Subcutaneous abdominal adipose tissue (tissue), 5 donors: ENCODE measurements around the gene HOXB3.
"Not testable (repeated sequence)": the region's sequence is repeated elsewhere in the genome, so short reads cannot be mapped to it uniquely, and the experiment has no call there.

ENCODE experiments used
- H3K27ac ChIP-seq: one replicate; pipeline ENCODE4 v1.7.0; 2013; ENCODE audit warnings: low read depth, mild to moderate bottlenecking, inconsistent platforms, low read length, moderate library complexity
- H3K27me3 ChIP-seq, 5 donors: one replicate each; pipeline ENCODE4 v1.7.0; 2013; ENCODE audit warnings: low read length in 5 of 5, inconsistent platforms in 1 of 5; ENCODE audit not compliant: control insufficient read depth in 5 of 5, insufficient read depth in 4 of 5
- H3K36me3 ChIP-seq, 5 donors: one replicate each; pipeline ENCODE4 v1.7.0; 2013; ENCODE audit warnings: low read length in 5 of 5; ENCODE audit not compliant: control insufficient read depth in 5 of 5, insufficient read depth in 5 of 5
- H3K4me1 ChIP-seq, 5 donors: one replicate each; pipeline ENCODE4 v1.7.0; 2013; ENCODE audit warnings: low read length in 5 of 5, mild to moderate bottlenecking in 3 of 5, moderate library complexity in 1 of 5; ENCODE audit not compliant: control insufficient read depth in 5 of 5, insufficient read depth in 5 of 5
- H3K4me3 ChIP-seq, 5 donors: one replicate each; pipeline ENCODE4 v1.7.0; 2013; ENCODE audit warnings: low read length in 5 of 5, low read depth in 1 of 5
- H3K9ac ChIP-seq, 5 donors: one replicate each; pipeline ENCODE4 v1.7.0; 2013; ENCODE audit warnings: low read length in 5 of 5, mild to moderate bottlenecking in 4 of 5, moderate library complexity in 3 of 5
- H3K9me3 ChIP-seq, 5 donors: one replicate each; pipeline ENCODE4 v1.7.0; 2013; ENCODE audit warnings: low read length in 5 of 5; ENCODE audit not compliant: control insufficient read depth in 5 of 5
- donor health status: healthy.
- donor health status: healthy.
- donor health status: healthy.
- donor health status: healthy.
- donor health status: healthy.

HOXB3 gene

DNA sequence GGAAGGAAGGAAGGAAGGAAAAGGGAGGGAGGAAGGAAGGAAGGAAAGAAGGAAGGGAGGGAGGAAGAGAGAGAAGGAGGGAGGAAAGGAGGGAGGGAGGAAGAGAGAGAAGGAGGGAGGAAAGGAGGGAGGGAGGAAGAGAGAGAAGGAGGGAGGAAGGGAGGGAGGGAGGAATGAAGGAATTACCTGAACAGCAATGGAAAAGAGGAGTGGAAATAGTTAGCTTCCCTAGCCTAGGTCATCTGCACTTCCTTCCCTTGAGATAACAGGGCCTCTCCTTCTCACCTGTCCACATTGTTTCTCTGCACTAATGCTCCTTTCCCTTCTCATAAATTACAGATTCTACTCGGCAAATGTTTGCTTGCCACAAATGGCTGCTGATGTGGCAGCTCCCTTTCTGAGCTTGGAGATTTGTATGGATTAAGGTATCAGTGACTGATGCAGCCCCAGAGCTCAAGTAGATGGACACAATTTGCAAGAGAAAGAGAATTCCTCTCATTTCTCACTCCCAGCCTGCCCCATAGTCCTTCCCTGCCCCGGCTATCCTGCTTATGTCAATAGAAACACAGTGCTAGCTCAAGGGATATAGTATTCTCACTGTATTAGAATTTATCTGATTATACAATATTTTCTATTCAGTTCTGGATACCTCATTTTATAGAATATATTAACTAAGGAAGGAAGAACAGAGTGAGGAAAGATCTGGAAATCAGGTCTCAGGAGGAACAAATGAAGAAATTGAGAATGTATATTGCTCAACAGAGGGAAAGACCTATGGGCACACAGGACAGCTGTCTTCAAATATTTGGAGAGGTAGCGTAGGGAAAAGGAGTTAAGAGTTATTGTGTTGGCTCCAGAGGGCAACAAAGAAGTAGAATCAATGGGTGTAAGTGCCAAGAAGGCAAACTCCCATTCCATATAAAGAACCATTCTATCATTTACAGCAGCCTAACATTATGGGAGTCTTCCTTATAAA lies 73.8 kb downstream of the HOXB3 start:
- Histone ChIP-seq H3K4me3 (no peak overlapping the region), H3K4me1 (no peaks in the 10 kb centered on the region), H3K27me3 (peaks cover 0 to 7% (median 2%) of the 10 kb centered on the region in 5 donors), H3K9ac (no peak overlapping the region), H3K27ac (no peak overlapping the region), H3K9me3 (no peaks in the 10 kb centered on the region), H3K36me3 (no peaks in the 10 kb centered on the region)

- Histone ChIP-seq H3K27me3 (peaks cover 0 to 7% (median 0%) of the 10 kb centered on the region in 5 donors), H3K9me3 (no peaks in the 10 kb centered on the region), H3K4me3 (no peak overlapping the region), H3K9ac (no peak overlapping the region), H3K4me1 (peaks cover 0 to 2% (median 0%) of the 10 kb centered on the region in 5 donors), H3K27ac (no peak overlapping the region), H3K36me3 (no peaks in the 10 kb centered on the region)
Observed at GRCh38 chr17:48514477-48514876, 75.6 kb downstream of the HOXB3 start.

DNA sequence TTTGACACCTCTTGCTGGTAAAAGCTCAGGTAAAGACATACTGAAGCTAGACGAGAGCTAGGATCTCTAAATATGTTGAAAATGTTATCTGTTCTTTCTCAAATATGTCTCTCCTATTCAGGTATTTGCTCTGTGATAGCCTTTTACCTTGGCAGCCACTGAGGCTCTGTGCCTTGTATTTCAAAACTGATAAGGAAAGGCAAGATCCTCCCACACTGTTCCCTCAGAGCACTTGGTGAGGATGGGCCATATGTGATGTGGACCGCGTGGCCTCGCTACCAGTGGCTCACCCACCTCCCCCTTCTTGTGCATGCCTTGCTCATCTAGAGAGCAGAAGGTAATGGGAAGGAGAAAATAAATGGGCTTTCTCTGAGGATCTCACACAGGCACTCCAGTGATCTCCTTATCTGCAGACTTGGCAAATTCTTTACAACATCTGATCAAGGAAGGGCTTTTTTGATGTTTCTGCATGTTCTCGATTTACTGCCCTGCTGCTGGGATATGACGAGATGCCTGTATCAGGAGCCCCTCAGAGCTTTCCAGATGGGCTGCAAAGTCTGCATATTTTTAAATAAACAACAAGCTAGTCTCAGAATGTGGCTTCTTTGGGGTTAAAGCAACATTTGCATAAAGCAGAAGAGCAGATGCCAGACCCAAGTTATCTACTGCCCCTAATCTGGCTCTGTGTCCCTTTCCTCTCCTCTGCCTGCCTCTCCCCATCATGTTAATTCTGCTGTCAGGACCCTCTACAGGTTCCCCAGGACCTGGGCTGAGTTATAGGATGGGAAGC lies 76.2 kb downstream of the HOXB3 start:
- H3K27ac ChIP-seq, result no peak overlapping the region
- no peak overlapping the region for H3K9ac ChIP-seq
- H3K27me3 ChIP-seq, result peaks cover 0 to 7% (median 0%) of the 10 kb centered on the region in 5 donors
- peaks cover 0 to 2% (median 0%) of the 10 kb centered on the region in 5 donors for H3K4me1 ChIP-seq
- H3K36me3 ChIP-seq, result no peaks in the 10 kb centered on the region
- H3K9me3 ChIP-seq, result no peaks in the 10 kb centered on the region
- no peak overlapping the region for H3K4me3 ChIP-seq

- no peaks in the 10 kb centered on the region for H3K9me3 ChIP-seq
- H3K4me3 ChIP-seq, result no peak overlapping the region
- H3K27me3 ChIP-seq, result peaks cover 0 to 7% (median 0%) of the 10 kb centered on the region in 5 donors
- H3K36me3 ChIP-seq, result no peaks in the 10 kb centered on the region
- H3K27ac ChIP-seq, result no peak overlapping the region
- peaks cover 0 to 2% (median 0%) of the 10 kb centered on the region in 5 donors for H3K4me1 ChIP-seq
- no peak overlapping the region for H3K9ac ChIP-seq
Observed at GRCh38 chr17:48513097-48513496, 76.9 kb downstream of the HOXB3 start.

- Histone ChIP-seq H3K9ac (no peak overlapping the region), H3K27me3 (peaks cover 0 to 7% (median 0%) of the 10 kb centered on the region in 5 donors), H3K9me3 (no peaks in the 10 kb centered on the region), H3K36me3 (no peaks in the 10 kb centered on the region), H3K4me3 (no peak overlapping the region), H3K4me1 (peaks cover 0 to 2% (median 0%) of the 10 kb centered on the region in 5 donors), H3K27ac (no peak overlapping the region)
Observed at GRCh38 chr17:48510761-48511604, 79.1 kb downstream of the HOXB3 start.

GRCh38 chr17:48510381-48510760 lies 79.7 kb downstream of the HOXB3 start:
- Histone ChIP-seq H3K27ac (no peak overlapping the region), H3K9me3 (no peaks in the 10 kb centered on the region), H3K27me3 (peaks cover 0 to 7% (median 0%) of the 10 kb centered on the region in 5 donors), H3K4me1 (peaks cover 0 to 2% (median 0%) of the 10 kb centered on the region in 5 donors), H3K9ac (no peak overlapping the region), H3K36me3 (no peaks in the 10 kb centered on the region), H3K4me3 (no peak overlapping the region)

DNA sequence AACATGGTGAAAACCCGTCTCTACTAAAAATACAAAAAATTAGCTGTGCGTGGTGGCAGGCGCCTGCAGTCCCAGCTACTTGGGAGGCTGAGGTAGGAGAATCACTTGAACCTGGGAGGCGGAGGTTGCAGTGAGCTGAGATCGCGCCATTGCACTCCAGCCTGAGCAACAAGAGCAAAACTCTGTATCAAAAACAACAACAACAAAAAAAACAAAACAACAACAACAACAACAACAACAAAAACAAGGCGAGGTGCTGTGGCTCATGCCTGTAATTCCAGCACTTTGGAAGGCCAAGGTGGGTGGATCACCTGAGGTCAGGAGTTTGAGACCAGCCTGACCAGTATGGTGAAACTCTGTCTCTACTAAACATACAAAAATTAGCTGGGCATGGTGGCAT lies 80.3 kb downstream of the HOXB3 start:
- H3K4me1 ChIP-seq, H3K4me3 ChIP-seq, H3K9ac ChIP-seq, H3K27me3 ChIP-seq, H3K9me3 ChIP-seq, H3K36me3 ChIP-seq, H3K27ac ChIP-seq: not testable (repeated sequence)

- Histone ChIP-seq H3K9ac (no peak overlapping the region), H3K36me3 (no peaks in the 10 kb centered on the region), H3K4me3 (no peak overlapping the region), H3K27me3 (peaks cover 0 to 3% (median 0%) of the 10 kb centered on the region in 5 donors), H3K27ac (no peak overlapping the region), H3K4me1 (peaks cover 0 to 2% (median 0%) of the 10 kb centered on the region in 5 donors), H3K9me3 (no peaks in the 10 kb centered on the region)
Observed at GRCh38 chr17:48506246-48506645, 83.8 kb downstream of the HOXB3 start.

GRCh38 chr17:48505788-48506187 lies 84.3 kb downstream of the HOXB3 start:
- peaks cover 0 to 4% (median under 1%) of the 10 kb centered on the region in 5 donors for H3K4me1 ChIP-seq

More at GRCh38 chr17:48505788-48506187, 84.3 kb downstream of the HOXB3 start:
- Histone ChIP-seq H3K9me3 (no peaks in the 10 kb centered on the region), H3K27ac (no peak overlapping the region), H3K9ac (no peak overlapping the region), H3K4me3 (no peak overlapping the region), H3K27me3 (peaks cover 0 to 3% (median 0%) of the 10 kb centered on the region in 5 donors), H3K36me3 (no peaks in the 10 kb centered on the region)
